ENCODE results near the gene CRYBA2.

The CRYBA2 gene

DNA sequence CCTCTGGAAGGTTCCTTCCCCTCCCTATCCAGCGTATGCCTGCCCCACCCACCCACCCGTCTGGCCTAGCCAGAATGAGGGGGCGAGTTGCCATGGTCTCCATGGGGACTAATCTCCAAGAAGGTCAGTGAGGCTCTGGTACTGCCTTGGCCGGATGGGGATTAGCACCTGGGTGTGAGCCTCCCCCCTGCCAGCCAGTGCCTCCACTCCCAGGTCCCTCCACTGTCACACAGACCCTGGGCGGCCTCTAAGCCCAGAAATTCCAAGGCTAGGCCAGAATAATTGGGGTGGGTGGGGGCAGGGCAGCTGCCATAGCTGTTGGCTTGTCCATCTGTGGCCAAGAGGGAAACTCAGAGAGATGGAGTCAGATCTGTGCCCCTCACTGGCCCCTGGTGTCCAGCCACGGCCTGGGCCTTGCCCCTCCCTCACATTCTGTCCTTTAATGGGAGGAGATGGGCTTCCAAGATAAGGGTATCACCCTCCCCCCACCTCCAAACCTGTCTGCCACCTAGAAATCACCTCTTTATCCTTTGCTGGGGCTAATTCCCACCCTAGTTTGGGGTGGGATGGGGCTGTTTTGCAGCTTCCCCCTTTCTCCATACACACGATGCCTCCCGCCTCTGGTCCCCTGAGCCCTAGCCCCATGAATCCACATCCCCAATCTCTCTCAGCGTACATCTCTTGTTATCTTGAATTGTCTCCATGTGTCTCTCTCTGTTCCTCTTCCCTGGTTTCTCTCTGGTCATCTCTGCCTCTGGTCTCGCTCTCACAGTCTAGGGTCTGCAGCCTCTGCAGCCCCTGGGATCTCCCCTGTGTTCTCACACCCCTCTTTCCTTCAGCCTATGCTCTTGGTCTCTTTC is 6.0 kb upstream of the CRYBA2 start:
- TF ChIP-seq CTCF (IDR thresholded peaks at IDR 0.05; ENCODE audit: borderline replicate concordance, insufficient read depth, low read depth, low read length): no peak
- no peak overlapping the region for H3K4me3 ChIP-seq (ENCODE audit: low read depth, low read length)

DNA sequence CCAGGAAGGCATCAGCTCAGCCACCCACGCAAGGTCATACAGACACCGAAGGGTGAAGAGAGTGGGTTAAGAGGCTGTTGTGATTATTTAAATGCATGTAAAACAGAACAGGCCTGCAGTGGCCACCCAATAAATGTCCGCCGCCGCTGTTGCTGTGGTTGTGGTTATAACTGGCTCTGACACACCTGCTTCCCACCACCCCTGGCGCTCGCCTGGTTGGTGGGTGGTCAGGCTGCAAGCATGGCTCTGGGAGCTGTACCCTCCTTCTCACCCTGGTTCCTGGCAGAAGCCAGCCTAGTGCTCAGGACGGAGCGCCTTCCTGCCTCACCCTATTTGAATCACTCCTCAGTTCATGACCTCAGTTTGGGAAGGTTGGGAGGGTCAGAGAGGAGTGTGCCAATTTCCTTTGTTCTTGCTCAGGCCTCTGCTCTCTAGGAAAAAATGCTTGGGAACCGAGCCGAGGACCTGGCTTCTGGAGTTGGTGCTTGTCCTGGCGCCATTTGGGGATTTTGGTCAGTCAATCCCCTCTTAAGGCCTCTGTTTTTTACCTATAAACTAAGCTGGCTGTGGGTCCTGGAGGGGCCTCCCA is 5.3 kb upstream of the CRYBA2 start:
- no peak for TF ChIP-seq CTCF (IDR thresholded peaks at IDR 0.05; ENCODE audit: borderline replicate concordance, insufficient read depth, low read depth, low read length)

GRCh38 chr2:218997731-218998130 is 4.5 kb upstream of the CRYBA2 start:
- no peak for TF ChIP-seq CTCF (IDR thresholded peaks at IDR 0.05; ENCODE audit: borderline replicate concordance, insufficient read depth, low read depth, low read length)
- H3K4me3 ChIP-seq (ENCODE audit: low read depth, low read length): no peak overlapping the region

More for the DNA sequence above, 5.3 kb upstream of the CRYBA2 start:
- no peak overlapping the region for H3K4me3 ChIP-seq (ENCODE audit: low read depth, low read length)

GRCh38 chr2:218996937-218997336 is 3.7 kb upstream of the CRYBA2 start:
- TF ChIP-seq CTCF (IDR thresholded peaks at IDR 0.05; ENCODE audit: borderline replicate concordance, insufficient read depth, low read depth, low read length): no peak
- no peak overlapping the region for H3K4me3 ChIP-seq (ENCODE audit: low read depth, low read length)

DNA sequence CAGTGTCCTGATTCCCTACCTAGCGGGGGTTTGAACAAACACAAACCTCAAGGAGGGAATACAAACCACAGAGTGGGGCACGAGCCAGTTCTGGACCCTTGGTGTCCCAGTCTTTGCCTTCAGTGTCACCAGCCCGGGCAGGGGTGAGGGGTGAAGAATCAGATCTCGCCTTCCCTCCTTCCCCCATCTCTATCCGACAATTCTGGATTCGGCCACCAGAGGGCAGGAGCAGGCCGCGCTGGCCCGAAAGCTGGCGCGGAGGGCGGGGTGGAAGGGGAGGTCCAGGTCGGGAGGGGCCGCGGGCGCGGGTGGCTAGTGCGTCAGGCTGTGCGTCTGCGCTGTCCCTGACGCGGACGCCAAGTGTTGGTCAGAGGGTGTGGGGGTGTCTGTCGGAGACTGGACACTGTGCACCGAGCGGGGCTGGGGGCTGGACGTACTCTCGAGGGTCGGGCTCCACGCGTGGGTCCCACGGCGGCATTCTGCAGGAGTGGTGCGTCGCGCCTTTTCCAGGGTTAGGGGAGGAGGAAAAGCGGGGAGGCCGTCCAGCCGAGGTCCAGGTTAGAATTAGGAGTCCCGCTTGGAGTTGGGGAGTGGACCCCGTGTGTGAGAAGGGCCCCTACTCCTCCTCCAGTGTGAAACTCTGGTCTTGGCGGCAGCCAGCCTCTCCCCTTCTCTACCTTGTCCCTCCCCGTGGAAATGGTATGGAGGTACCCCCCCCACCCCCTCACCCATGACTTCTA is 2.9 kb upstream of the CRYBA2 start:
- peak overlapping the region; percentile 7 for H3K4me3 ChIP-seq (ENCODE audit: low read depth, low read length)
- TF ChIP-seq CTCF (IDR thresholded peaks at IDR 0.05; ENCODE audit: borderline replicate concordance, insufficient read depth, low read depth, low read length): peak; percentile 94

- H3K4me3 ChIP-seq (ENCODE audit: low read depth, low read length): no peak overlapping the region
- TF ChIP-seq CTCF (IDR thresholded peaks at IDR 0.05; ENCODE audit: borderline replicate concordance, insufficient read depth, low read depth, low read length): no peak
Observed at GRCh38 chr2:218995561-218995960, 2.3 kb upstream of the CRYBA2 start.

All from GM12875 (cell line).